Stimulated activated CD4-positive, alpha-beta T cell treated with anti-CD3 and anti-CD28 coated beads, TNF-alpha, amount 100 ng/mL, for 4 hours (primary cell): ENCODE measurements around the gene IDH3B.

ENCODE experiments used
- DNase-seq, 3 experiments: peaks; one replicate each; pipeline ENCODE4 v3.0.0-alpha.2; 2020; ENCODE audit warnings: low read depth in 3 of 3

IDH3B gene

DNA sequence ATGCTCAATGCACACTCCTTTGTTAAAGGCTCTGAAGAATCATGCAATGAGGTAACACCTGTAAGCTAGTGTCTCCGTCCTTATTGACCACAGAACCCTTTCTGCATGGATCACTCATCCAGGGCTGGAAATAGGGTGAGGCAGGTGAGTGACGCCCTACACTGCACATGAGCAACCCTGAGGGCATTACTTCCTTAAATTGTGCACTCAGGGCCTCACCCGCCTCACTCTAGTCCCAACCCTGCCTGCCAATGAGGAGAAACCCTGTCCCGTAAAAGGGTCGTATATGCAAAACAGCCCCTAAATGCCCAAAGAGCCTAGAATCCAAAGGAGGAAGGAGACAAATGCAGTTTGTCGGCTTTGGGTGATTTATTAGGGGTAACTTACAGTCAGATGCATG is 45.2 kb downstream of the IDH3B start:
- no peak for DNase-seq

DNA sequence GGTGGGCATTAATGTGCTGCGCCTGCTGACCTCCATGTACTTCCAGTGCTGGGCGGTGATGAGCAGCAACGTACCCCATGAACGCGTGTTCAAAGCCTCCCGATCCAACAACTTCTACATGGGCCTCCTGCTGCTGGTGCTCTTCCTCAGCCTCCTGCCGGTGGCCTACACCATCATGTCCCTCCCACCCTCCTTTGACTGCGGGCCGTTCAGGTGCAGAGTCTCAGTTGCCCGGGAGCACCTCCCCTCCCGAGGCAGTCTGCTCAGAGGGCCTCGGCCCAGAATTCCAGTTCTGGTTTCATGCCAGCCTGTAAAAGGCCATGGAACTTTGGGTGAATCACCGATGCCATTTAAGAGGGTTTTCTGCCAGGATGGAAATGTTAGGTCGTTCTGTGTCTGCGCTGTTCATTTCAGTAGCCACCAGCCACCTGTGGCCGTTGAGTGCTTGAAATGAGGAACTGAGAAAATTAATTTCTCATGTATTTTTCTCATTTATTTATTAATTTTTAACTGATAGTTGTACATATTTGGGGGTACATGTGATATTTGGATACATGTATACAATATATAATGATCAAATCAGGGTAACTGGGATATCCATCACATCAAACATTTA is 46.8 kb downstream of the IDH3B start:
- no peak for DNase-seq

DNA sequence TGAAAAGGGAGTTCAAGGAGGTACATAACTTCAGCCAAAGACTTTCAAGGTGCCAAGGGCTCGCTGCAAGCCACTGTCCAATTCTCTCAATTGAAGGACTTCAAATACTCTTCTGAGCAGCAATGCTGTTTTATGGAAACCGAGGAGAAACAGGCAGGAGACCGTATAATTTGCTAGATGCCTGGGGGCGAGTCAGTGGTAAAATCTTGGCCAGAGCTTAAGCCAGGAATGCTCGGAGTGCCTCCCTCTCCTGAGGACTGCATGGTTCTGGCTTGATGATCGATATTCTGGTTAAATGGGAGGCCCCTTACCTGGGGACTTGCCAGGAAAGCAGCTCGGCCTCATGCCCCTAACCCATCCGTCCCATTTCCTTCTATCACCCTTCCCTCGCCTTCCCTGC is 47.4 kb downstream of the IDH3B start:
- DNase-seq = no peak

DNA sequence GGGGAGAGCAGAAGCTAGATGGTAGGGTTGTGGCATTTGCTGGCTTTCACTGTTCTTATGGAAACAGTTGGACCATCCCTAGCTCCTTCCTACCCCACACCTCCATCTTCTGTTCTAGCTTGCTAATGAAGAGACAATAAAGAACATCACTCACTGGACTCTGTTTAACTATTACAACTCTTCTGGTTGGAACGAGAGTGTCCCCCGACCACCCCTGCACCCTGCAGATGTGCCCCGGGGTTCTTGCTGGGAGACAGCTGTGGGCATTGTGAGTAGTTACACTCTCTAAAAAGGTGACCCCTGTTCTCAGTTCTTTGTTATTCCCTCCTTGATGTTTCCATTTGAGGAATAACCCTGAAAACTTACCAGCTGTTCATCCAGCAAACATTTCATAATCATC is 51.9 kb downstream of the IDH3B start:
- DNase-seq = no peak

DNA sequence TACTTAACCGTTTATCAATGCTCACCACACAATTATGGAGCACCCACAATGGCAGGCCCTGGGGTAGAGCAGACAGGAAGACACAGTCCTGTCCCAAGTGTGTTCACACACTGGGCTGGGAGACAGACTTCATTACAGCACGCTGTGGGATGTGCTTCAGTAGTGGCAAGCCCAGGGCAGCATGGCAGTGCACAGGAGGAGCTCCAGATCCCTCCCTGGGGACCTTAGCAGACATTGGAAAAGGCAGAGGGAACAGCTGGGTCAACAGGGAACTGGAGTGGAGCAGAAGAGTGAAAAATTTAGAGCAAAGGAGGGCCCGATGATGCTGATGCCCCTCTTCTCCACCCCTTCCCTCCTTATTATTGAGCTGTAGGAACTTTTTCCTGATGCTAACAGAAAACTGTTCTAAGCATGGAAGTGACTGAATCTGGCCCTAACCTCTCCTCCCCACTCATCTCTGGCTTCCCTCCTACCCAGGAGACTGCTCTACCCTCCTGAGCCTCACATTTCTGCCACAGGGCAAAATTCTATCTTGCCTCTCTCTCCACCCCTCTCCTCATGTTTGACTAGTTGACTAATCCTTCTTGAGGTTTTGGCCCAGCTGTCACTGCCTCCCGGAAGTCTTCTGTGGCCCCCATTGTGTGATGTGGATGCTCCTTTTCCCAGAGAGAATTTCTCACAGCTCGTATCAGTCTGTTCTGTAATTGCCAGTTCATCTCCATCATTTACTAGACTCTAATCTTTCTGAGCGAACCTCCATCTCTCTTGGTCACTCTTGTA is 52.9 kb downstream of the IDH3B start:
- DNase-seq = no peak

DNA sequence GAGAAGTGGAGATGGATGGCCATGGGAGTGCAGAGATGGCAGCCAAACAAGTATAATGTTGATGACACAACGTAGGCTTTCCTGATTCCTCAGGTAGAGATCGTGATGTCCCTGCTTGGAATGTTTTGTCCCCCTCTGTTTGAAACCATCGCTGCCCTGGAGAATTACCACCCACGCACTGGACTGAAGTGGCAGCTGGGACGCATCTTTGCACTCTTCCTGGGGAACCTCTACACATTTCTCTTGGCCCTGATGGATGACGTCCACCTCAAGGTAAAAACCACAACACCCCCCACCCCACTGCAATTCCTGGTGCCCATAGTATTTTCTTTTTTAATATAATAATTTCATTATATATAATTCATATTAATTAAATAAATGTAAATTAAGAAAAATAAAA is 53.7 kb downstream of the IDH3B start:
- DNase-seq = no peak
